GM23338 (cell line): ENCODE data around the gene TTC6. TPM values are rescaled to one million over a fixed set of nuclear protein-coding genes. Genes with fewer than 3 reads are reported as not detected.

Experiments
- ATAC-seq: fragments of 200-7000 bp; cut with Tn5 transposase; 3 replicates; pipeline ENCODE4 v1.9.1; 2020
- DNase-seq: peaks from one replicate; pipeline ENCODE4 v3.0.0-alpha.2; 2015; ENCODE audit warnings: low spot score
- H2AFZ ChIP-seq: fragments of 200-600 bp; sonication (generic); 2 replicates; pipeline ENCODE4 v1.8.0; 2016; ENCODE audit warnings: antibody characterized with exemption, mild to moderate bottlenecking, moderate library complexity
- H3F3A ChIP-seq: fragments of 200-600 bp; sonication (generic); replicated peaks from 2 replicates; pipeline ENCODE4 v1.8.0; 2017; ENCODE audit warnings: antibody characterized with exemption, mixed run types, low read depth
- H3K27ac ChIP-seq: fragments of 200-600 bp; sonication (generic); 2 replicates; pipeline ENCODE4 v1.6.1; 2016; ENCODE audit warnings: low read depth
- H3K27me3 ChIP-seq: fragments of 200-600 bp; sonication (generic); 2 replicates; pipeline ENCODE4 v1.8.0; 2016; ENCODE audit warnings: mild to moderate bottlenecking, mixed run types, moderate library complexity; ENCODE audit not compliant: insufficient read depth
- H3K36me3 ChIP-seq: fragments of 200-600 bp; sonication (generic); 2 replicates; pipeline ENCODE4 v1.8.0; 2016; ENCODE audit warnings: mild to moderate bottlenecking; ENCODE audit not compliant: insufficient read depth
- H3K4me1 ChIP-seq: fragments of 200-600 bp; sonication (generic); 2 replicates; pipeline ENCODE4 v1.8.0; 2016; ENCODE audit warnings: mild to moderate bottlenecking, moderate library complexity; ENCODE audit not compliant: insufficient read depth
- H3K4me2 ChIP-seq: fragments of 200-600 bp; sonication (generic); 2 replicates; pipeline ENCODE4 v1.7.1; 2017; ENCODE audit warnings: mixed run types
- H3K4me3 ChIP-seq: fragments of 200-600 bp; sonication (generic); 2 replicates; pipeline ENCODE4 v1.6.1; 2016; ENCODE audit warnings: mixed run types
- H3K79me2 ChIP-seq: fragments of 200-600 bp; sonication (generic); replicated peaks from 2 replicates; pipeline ENCODE4 v1.8.0; 2017; ENCODE audit warnings: mild to moderate bottlenecking; ENCODE audit not compliant: insufficient read depth
- H3K9me2 ChIP-seq: fragments of 200-600 bp; sonication (generic); 2 replicates; pipeline ENCODE4 v1.8.0; 2017; ENCODE audit not compliant: insufficient read depth
- H4K20me1 ChIP-seq: fragments of 200-600 bp; sonication (generic); replicated peaks from 2 replicates; pipeline ENCODE4 v1.8.0; 2017; ENCODE audit warnings: mild to moderate bottlenecking; ENCODE audit not compliant: insufficient read depth
- H3K27ac Mint-ChIP-seq: 2 replicates; pipeline ENCODE4 v1.8.0; 2020; ENCODE audit warnings: inconsistent platforms, mild to moderate bottlenecking, moderate library complexity, mixed read lengths
- H3K27me3 Mint-ChIP-seq: 3 replicates; pipeline ENCODE4 v1.8.0; 2022; ENCODE audit warnings: low read depth, mild to moderate bottlenecking, moderate library complexity, mixed read lengths, inconsistent platforms; ENCODE audit not compliant: insufficient read depth, poor library complexity
- H3K36me3 Mint-ChIP-seq: 3 replicates; pipeline ENCODE4 v1.8.0; 2021; ENCODE audit warnings: low read depth, mild to moderate bottlenecking, inconsistent platforms, moderate library complexity, mixed read lengths
- H3K4me1 Mint-ChIP-seq: 3 replicates; pipeline ENCODE4 v1.8.0; 2020; ENCODE audit warnings: mild to moderate bottlenecking, inconsistent platforms, mixed read lengths
- H3K4me3 Mint-ChIP-seq: 3 replicates; pipeline ENCODE4 v1.8.0; 2021; ENCODE audit warnings: moderate library complexity, mild to moderate bottlenecking, inconsistent platforms, mixed read lengths
- H3K9me3 Mint-ChIP-seq: 3 replicates; pipeline ENCODE4 v1.8.0; 2020; ENCODE audit warnings: moderate library complexity, mild to moderate bottlenecking, inconsistent platforms, mixed read lengths
- EZH2 ChIP-seq: fragments of 200-600 bp; sonication (generic); IDR thresholded peaks from one replicate; pipeline ENCODE4 v1.8.0; 2017; ENCODE audit warnings: antibody characterized with exemption, mild to moderate bottlenecking, low read depth; ENCODE audit not compliant: unreplicated experiment
- EZH2phosphoT487 ChIP-seq: fragments of 200-600 bp; sonication (generic); IDR thresholded peaks from one replicate; pipeline ENCODE4 v1.8.1; 2018; ENCODE audit warnings: antibody characterized with exemption; ENCODE audit not compliant: unreplicated experiment
- ZNF331 ChIP-seq: fragments of 250-450 bp; sonication (Bioruptor Pico); IDR thresholded peaks from 2 replicates; pipeline ENCODE4 v1.5.0; 2020; ENCODE audit warnings: low read depth, mild to moderate bottlenecking, moderate library complexity
- polyA plus RNA-seq: library from polyadenylated mRNA; unstranded; fragments of >200 nt; fragmentation: Nextera tagmentation; extraction: Ambion mirVana; gene quantifications from 2 replicates; pipeline ENCODE4 v1.2.1, GENCODE V29; 2016
- total RNA-seq: library from RNA; depleted of rRNA; stranded (reverse); fragments of >200 nt; shearing (Covaris generic); gene quantifications from 2 replicates; pipeline ENCODE4 v1.2.3, GENCODE V29; 2014
- TF ChIP-seq, protein P1 (sequence below), 2 experiments: fragments of 200-600 bp in 1 of 2; sonication (generic) in 1 of 2; conservative IDR thresholded peaks; 2 replicates each; pipeline versions ENCODE4 v1.5.1 to v1.6.1; 2016 to 2017; ENCODE audit warnings: antibody characterized with exemption in 2 of 2, low read depth in 2 of 2, mild to moderate bottlenecking in 2 of 2, moderate library complexity in 1 of 2

TTC6 gene
- total and polyA plus RNA-seq, 2 experiments from 2014 or later, result 0.31 TPM; not detected in 1

DNA sequence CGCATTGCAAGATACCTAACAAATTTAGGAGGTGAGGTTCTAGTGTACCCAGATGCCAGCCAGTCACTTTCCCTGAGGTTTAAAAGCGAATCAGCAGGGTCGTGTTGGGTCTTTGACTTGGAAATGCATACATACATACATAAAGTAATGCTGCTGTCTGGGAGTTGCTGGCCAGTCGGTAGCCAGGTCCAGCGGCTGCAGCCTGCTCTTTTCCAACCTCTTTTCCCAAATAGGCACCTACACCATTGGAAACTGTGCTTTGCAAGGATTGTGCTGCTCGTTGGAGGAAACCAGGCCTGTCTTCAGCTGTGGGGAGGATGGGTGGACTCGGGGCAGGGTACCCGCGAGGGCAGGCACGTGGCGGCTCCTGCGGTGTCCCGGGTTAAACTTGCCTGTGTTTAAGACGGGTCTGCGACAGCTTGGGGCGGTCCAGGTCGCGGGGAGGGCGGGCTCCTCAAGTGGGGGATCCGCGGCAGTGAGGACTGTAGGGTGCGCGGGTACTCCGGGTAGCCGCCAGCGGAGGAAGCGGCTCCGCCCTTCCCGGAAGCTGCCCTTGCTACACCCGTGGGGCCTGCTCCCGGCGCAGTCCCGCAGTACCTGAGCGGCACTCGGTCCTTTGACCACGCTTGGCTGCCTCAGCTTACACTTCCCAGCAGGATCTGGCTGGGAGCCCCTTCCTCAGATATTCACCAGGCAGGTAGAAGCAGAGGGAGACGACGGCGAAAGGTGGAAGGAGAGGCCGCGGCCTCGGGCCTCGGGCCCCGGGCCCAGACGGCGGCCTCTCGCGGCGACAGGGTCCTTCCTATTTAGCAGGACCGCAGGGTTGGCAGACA lies 2.7 kb downstream of the TTC6 start:
- peaks cover 45% of the 10 kb centered on the region for H3K4me1 ChIP-seq

DNA sequence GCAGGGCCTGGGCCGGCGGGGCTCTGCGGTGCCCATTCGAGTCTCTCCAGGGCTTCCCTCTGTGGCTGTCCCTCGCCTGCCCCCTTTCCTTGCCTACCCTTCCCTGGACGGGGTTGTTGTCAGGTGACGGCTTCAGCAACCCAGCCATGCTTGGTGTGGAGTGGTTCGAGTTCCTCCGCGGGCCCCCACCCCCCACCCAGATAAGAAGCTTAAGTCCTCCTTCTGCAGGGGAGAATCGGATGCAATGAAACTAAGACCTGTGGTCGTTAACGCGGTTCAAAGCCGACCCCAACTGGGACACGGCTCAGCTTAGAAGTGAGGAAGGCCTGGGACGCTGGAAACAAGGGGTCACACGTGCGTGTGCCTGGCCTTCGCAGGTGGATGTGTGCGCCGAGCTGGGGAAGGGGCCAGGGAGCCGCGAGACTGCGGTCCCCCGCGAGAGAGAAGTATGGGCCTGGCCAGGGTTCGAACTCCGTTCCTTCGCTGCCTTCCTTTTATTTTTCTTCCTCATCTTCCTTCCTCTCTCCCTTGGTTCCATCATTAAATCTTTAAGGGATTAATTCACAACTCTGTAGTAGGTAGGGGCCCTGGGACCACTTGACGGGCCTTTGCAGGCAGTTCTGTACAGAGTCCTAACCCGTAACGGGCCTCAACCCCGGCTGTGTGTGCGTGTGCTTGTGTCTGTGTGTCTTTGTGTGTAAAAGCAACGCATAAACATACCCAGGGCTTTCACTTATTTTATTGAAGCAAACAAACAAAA lies 3.5 kb downstream of the TTC6 start:
- Histone ChIP-seq H2AFZ (peak overlapping the region; percentile 72), H4K20me1 (peaks cover 31% of the 10 kb centered on the region), H3K36me3 (no peaks in the 10 kb centered on the region), H3K27ac (no peak overlapping the region), H3F3A (peaks cover 34% of the 10 kb centered on the region), H3K4me3 (peak overlapping the region; percentile 55), H3K79me2 (no peaks in the 10 kb centered on the region), H3K4me1 (peaks cover 44% of the 10 kb centered on the region), H3K4me2 (peak overlapping the region; percentile 77), H3K27me3 (peaks cover 99% of the 10 kb centered on the region), H3K9me2 (no peaks in the 10 kb centered on the region)
- Mint-ChIP-seq H3K27me3 (peaks cover 92% of the 10 kb centered on the region), H3K9me3 (0 out of 3 replicates have a peak, but pooled peaks cover 3% of the 10 kb centered on the region), H3K27ac (no peak overlapping the region), H3K36me3 (no peaks in the 10 kb centered on the region; the same call in 2 of the 3 replicates), H3K4me3 (peak overlapping the region; percentile 74), H3K4me1 (peaks cover 42% of the 10 kb centered on the region)
- TF ChIP-seq, protein P1, sequence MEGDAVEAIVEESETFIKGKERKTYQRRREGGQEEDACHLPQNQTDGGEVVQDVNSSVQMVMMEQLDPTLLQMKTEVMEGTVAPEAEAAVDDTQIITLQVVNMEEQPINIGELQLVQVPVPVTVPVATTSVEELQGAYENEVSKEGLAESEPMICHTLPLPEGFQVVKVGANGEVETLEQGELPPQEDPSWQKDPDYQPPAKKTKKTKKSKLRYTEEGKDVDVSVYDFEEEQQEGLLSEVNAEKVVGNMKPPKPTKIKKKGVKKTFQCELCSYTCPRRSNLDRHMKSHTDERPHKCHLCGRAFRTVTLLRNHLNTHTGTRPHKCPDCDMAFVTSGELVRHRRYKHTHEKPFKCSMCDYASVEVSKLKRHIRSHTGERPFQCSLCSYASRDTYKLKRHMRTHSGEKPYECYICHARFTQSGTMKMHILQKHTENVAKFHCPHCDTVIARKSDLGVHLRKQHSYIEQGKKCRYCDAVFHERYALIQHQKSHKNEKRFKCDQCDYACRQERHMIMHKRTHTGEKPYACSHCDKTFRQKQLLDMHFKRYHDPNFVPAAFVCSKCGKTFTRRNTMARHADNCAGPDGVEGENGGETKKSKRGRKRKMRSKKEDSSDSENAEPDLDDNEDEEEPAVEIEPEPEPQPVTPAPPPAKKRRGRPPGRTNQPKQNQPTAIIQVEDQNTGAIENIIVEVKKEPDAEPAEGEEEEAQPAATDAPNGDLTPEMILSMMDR (conservative IDR thresholded peaks at IDR 0.05; ENCODE audit: low read depth in 2 of 2), result no peak
- TF ChIP-seq EZH2, result peak; percentile 96
- TF ChIP-seq EZH2phosphoT487, result peak; percentile 12
- DNase-seq (no peak), ATAC-seq (no peak)

More for the DNA sequence above, 2.7 kb downstream of the TTC6 start:
- H3K27ac Mint-ChIP-seq, result no peak overlapping the region
- H2AFZ ChIP-seq, result peak overlapping the region; percentile 72
- peak overlapping the region; percentile 55 for H3K4me3 ChIP-seq
- H3K36me3 ChIP-seq, result no peaks in the 10 kb centered on the region
- 0 out of 3 replicates have a peak, but pooled peaks cover 3% of the 10 kb centered on the region for H3K9me3 Mint-ChIP-seq
- ATAC-seq, result peak; percentile 13
- H3K27me3 Mint-ChIP-seq, result peaks cover 92% of the 10 kb centered on the region
- DNase-seq, result peak; percentile 37
- peak overlapping the region; percentile 62 for H3K4me3 Mint-ChIP-seq
- H3K4me2 ChIP-seq, result peak overlapping the region; percentile 77
- no peaks in the 10 kb centered on the region for H3K79me2 ChIP-seq
- no peaks in the 10 kb centered on the region for H3K9me2 ChIP-seq
- H3K27ac ChIP-seq, result no peak overlapping the region
- peaks cover 39% of the 10 kb centered on the region for H4K20me1 ChIP-seq
- TF ChIP-seq ZNF331 (CRISPR knock-in tag) (no peak), EZH2 (peak; percentile 54), EZH2phosphoT487 (peak; percentile 36)
- peaks cover 34% of the 10 kb centered on the region for H3F3A ChIP-seq
- peaks cover 43% of the 10 kb centered on the region for H3K4me1 Mint-ChIP-seq
- H3K27me3 ChIP-seq, result peaks cover 99% of the 10 kb centered on the region
- H3K36me3 Mint-ChIP-seq, result no peaks in the 10 kb centered on the region; the same call in 2 of the 3 replicates
